Stimulated activated CD8-positive, alpha-beta memory T cell treated with anti-CD3 and anti-CD28 coated beads, Interleukin-15, amount 100 ng/mL, for 48 hours (primary cell): ENCODE data around the gene MYNN.

Source experiments
- DNase-seq, 2 donors: peaks; one replicate each; pipeline ENCODE4 v3.0.0-alpha.2; 2020; ENCODE audit warnings: low read depth in 2 of 2

MYNN gene

GRCh38 chr3:169777822-169778221, 4.6 kb downstream of the MYNN start:
- no peak for DNase-seq

DNA sequence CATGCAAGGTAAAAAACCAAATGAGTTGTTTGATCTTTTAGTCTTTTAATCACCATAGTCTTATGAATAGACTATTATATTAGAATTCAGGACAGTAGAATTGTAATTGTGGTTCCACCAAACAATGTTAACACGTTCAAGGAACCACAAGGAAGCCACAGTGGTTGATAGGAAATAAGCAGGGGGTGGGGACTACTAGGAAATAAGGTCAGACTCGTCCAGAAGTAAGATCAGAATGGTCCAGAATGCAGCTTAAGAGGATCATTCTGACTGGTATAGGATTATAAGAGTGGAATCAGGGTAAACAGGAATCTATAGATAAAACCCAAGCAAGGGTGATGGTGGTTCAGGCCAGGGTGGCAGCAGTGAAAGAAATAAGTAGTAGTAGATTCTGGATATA, 7.5 kb downstream of the MYNN start:
- DNase-seq, result no peak

GRCh38 chr3:169781209-169781855, 8.1 kb downstream of the MYNN start:
- no peak for DNase-seq

DNA sequence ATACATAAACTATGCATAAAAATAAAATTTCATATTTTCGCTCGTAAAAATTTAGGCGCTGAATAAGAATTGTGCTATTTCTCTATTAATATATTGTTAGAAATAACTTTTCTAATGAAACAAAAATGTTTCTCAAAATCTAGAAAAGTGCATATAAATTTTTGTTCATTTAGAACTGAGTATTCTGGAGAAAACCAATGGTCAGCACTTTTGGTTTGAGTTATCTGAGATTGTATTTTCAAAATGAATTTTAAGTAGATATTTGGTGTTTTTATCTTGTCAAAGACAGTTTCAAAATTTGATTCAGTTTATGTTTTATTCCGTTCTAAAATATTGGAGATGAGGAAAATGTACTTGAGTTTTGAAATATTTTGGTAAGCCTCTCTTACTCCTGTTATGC, 13.9 kb downstream of the MYNN start:
- DNase-seq, result no peak

GRCh38 chr3:169787791-169788190, 14.6 kb downstream of the MYNN start:
- DNase-seq, result no peak

DNA sequence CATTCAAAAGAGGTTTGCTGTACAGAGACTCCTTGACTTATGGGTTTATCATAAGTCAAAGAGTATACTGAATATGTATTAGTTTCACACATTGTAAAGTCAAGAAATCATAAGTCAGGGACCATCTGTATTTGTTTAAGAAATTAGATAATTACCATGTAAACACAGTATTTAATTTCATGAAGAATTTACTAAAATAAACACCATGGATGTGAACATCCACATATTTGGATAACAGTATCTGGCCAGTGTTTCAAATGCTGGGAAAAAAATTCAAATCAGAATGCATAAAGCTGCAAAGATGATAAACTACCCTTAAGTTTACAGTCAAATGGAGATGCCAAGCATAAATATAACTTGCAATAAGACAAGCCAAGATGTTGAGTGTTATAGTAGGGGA, 17.0 kb downstream of the MYNN start:
- no peak for DNase-seq

DNA sequence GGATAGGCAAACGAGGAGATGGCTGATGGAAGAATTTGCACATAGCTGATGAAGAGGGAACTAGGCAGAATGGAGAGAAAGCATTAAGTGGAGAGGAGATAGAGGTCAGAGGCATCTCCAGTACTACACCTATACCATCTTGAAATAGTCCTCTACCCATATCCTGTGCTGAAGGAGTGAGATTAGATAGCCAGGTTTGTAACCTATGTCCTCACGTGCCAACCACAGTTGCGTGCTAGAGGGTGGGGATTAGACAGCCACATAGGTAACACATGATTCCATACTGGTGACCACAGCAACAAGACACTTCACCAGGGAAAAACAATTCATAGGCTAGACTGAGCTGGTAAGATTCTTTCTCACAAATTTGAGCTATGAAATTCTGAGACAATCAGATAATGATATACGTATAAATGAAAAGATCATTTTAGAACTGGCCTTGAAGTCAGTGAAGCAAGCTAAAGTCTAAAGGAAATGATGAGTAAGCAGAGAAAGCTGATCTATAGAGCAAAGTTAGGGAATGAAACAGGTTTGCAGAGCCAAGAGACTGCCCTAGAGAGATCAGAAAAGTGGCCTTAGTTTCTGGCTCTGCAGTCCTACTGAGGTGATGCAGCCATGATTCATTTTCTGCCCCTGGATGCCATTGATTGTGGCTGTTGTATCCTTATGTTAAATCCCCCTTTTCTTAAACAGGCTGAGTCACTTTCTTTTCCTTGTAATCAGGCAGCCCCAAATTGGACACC, 17.7 kb downstream of the MYNN start:
- DNase-seq, result no peak

- no peak for DNase-seq
These were observed 19.2 kb downstream of the MYNN start for GRCh38 chr3:169792359-169792758.

GRCh38 chr3:169804681-169805080, 31.5 kb downstream of the MYNN start:
- no peak for DNase-seq

DNA sequence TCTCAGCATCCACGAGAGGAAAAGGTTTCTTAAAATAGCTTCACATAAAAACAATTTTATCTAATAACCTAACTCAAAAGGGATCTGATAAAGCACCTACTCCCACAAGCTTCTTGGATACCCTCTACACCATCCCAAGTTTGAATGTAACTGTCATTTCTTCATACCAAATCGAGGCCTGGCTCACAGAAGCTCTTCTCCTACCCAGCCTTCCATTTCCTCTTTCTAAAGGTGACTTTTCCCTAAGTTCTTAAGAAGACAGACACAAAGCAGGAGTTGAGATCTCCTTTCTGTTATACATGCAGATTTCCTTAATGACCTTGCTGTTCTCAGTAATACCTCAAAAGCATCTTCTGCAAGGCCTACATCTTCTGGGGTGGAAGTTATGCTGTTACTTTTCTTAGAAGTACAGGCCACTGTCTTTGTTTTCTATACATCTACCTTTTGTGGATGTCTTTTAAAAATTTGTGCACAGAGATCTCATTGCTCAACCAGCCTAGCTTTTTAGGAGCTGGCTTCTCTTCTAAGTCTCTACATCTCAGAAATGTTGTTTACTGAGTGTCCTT, 36.1 kb downstream of the MYNN start:
- DNase-seq, result no peak

GRCh38 chr3:169811631-169812331, 38.6 kb downstream of the MYNN start:
- DNase-seq, result no peak

DNA sequence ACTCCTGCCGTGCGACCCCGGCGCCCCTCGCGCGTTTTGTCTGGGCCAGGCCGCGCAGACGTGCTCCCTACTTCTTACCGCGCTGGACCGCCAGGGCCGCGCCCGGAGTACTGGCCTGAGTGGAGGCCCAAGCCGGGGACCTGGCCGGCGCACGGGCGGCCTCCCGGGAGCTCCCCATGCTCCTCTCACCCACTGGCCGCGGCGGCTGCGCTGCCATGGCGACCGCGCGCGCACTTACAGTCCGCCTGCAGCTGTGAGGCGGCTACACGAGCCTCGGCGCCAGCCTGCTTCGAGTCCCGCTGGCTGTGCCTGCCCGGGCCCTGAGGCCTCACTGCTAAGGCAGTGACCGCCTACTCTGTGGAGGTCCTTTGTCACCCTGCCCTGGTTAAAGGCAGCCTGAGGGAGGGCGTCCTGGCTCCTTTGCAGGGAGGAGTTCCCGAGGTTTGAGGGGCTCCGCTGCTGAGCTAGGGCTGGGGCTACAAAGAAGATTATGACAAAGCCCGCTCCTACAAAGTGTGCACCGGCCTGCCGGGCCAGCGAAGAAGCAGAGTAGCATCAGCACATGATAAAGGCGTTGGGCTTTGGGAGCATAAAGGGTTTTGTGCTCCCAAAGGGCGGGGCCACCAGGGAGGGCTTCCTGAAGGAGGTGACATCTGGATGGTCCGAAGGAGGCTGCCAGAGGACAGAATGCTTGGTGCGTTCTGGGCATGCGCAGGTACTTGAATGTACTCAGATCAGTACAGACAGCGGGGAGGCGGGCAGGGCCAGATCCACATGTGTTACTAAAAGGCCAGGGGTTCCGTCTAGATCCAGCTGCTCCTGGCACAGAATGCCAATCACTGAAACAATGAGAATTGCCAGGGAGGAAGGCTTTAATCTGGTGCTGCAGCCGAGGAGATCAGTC, 39.4 kb downstream of the MYNN start, which contains the start of the genes LRRC34 and LRRIQ4:
TSS of gene LRRC34 (minus strand) at position 573 of the 904 bp plus-strand sequence. CDS start at position 217, 356 bp downstream.
TSS of gene LRRIQ4 (plus strand) at position 539 of the 904 bp plus-strand sequence. CDS start 9,052 bp downstream, outside the sequence.
- DNase-seq, result peak; percentile 66

DNA sequence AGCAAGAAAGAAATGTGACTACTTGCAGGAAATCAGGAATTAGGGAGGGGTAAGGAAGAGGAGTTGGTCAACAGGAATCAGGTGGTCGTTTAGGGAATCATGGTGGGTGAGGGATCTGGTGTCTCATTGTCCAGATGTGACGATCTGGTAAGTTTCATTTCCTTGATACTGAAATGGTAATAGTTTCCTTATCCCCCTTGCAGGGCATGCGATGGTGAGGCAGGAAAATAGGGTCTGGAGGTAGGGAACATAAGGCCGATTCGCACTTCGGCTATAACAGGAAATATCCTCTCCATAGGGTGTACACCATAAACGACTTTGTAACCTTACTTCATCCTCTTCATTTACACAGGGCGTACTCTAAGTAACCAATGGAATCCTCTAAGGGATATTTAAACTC, 40.1 kb downstream of the MYNN start:
- DNase-seq, result no peak

DNA sequence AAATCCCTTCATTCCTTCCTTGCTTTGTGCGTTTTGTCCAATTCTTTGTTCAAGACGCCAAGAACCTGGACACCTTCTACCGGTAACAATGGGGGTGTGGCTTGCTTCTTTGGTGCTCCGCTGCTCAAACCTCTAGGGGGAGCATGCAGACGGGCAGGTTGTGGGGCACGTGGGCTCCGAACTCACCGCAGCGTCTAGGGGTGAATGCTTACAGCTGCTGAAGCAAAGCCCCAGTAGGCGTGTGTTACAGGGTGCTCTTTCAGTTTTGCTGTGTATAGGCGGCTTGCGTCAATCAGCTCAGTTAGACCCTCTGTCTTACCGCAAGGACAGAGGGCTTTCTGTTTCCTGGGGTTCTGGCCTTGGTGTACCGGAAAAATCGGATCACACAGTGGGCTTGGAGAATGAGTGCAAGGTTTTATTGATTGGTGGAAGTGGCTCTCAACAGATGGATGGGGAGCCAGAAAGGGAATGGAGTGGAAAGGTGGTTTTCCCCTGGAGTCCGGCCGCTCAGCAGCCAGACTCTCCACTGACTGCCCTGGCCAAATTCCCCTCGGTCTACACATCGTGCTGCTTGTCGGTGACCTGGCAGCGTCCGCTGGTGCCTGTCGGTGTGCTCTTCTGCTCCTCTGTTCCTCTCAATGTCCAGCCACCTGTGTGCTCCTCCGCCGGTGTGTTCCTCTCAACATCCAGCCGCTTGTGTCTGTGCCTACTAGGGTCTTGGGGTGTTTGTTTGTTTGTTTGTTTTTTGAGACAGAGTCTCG, 40.7 kb downstream of the MYNN start:
- peak; percentile 73 to 80 for DNase-seq

DNA sequence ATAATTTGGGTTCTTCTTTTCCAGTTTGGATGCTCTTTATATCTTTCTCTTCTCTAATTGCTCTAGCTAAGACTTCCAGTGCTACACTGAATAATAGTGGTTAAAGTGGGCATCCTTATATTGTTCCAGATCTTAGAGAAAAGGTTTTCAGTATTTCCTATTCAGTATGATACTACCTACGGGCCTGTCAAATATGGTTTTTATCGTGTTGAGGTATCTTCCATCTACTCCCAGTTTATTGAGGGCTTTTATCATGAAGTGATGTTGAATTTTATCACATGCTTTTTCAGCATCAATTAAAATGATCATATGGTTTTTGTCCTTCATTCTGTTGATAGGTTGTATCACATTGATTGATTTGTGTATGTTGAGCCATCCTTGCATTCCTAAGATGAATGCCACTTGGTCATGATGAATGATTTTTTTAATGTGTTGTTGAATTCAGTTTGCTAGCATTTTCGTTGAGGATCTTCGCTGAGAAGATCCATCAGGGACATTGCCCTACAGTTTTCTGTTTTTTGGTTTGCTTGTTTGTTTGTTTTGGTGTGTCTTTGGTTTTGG, 42.5 kb downstream of the MYNN start:
- DNase-seq, result no peak

DNA sequence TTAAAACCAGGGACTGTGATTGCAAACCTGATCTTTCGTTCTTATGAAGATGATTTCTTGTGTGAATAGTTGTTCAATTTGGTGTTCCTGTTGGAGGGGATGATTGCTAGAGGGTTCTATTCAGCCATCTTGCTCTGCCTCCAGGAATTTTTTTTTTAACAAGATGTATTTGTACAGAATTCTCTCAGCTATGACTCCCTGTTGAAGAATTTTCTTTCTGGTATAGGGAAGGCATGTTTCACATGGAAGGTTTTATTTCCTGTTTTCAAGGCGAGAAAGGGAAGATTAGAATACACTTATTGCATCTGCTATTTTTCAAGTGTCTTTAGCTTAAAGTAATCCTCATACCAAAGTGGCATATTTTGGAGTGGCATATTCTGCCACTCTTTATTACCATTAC, 45.1 kb downstream of the MYNN start:
- DNase-seq, result no peak

- DNase-seq, result no peak
These were observed 48.9 kb downstream of the MYNN start for GRCh38 chr3:169822091-169822490.

GRCh38 chr3:169822540-169822939, 49.3 kb downstream of the MYNN start:
- DNase-seq, result no peak

GRCh38 chr3:169822983-169823382, 49.8 kb downstream of the MYNN start:
- no peak for DNase-seq

DNA sequence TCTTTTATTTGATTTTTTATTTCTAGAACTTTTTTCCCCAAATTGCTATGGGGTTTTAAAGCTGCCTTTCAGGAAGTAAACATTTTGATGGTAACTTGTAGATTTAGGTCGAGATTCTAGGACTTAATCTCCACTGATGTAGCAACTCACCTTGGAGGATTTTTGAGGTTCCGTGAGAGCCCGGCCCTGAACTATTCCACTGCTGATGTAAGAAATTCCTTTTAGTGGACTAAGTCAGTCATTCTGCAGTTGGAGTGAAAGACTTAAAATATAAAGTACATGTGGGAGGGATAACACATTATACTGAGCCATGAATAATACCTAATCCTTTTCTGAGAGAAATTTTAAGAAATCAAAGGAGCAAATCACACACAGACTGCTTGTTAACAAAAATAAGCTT, 52.1 kb downstream of the MYNN start:
- DNase-seq, result no peak
